NCI-H1417 (cell line): ENCODE data around the gene CD4.
A peak's percentile ranks its signal among the peaks of the same experiment; 100 is the strongest.

Experiments used
- DNase-seq, 3 experiments: peaks; one replicate each; lab custom pipeline; 2025; lab: John Stamatoyannopoulos, UW

Gene CD4

GRCh38 chr12:6828781-6829535 lies 39.6 kb downstream of the CD4 start:
- DNase-seq, result peak; percentile 25 to 77 (median 70)

GRCh38 chr12:6829536-6830220 lies 40.4 kb downstream of the CD4 start:
- DNase-seq, result peak in 1 of 3 experiments; percentile 70

GRCh38 chr12:6830286-6830890 lies 41.1 kb downstream of the CD4 start:
- no peak for DNase-seq

- DNase-seq, result no peak
Measured at GRCh38 chr12:6830999-6831398, 41.7 kb downstream of the CD4 start.

- no peak for DNase-seq
Measured at GRCh38 chr12:6831450-6831995, 42.2 kb downstream of the CD4 start.

- no peak for DNase-seq
Measured at GRCh38 chr12:6832125-6832524, 42.8 kb downstream of the CD4 start.

GRCh38 chr12:6833189-6833890 lies 44.0 kb downstream of the CD4 start:
- no peak for DNase-seq

GRCh38 chr12:6834254-6834653 lies 44.9 kb downstream of the CD4 start:
- no peak for DNase-seq

- no peak for DNase-seq
Measured at GRCh38 chr12:6834873-6835272, 45.5 kb downstream of the CD4 start.

GRCh38 chr12:6836851-6837250 lies 47.5 kb downstream of the CD4 start:
- no peak for DNase-seq

- no peak for DNase-seq
Measured at GRCh38 chr12:6837370-6838060, 48.2 kb downstream of the CD4 start.

GRCh38 chr12:6838854-6839253 lies 49.5 kb downstream of the CD4 start:
- no peak for DNase-seq

- peak; percentile 75 to 88 (median 85) for DNase-seq
Measured at GRCh38 chr12:6839482-6840201, 50.3 kb downstream of the CD4 start.

- DNase-seq, result no peak
Measured at GRCh38 chr12:6840330-6840729, 51.0 kb downstream of the CD4 start.

GRCh38 chr12:6840761-6841515 lies 51.6 kb downstream of the CD4 start, which contains the start of gene GNB3:
Gene GNB3, plus strand, starts transcription at chr12:6840925. Its CDS starts 363 bp downstream, at chr12:6841288.
- DNase-seq, result peak in 1 of 3 experiments; percentile 9

- no peak for DNase-seq
Measured at GRCh38 chr12:6842075-6842474, 52.7 kb downstream of the CD4 start.

GRCh38 chr12:6843118-6843902 lies 54.0 kb downstream of the CD4 start:
- DNase-seq, result no peak

- no peak for DNase-seq
Measured at GRCh38 chr12:6845395-6845794, 56.1 kb downstream of the CD4 start.

- DNase-seq, result no peak
Measured at GRCh38 chr12:6846316-6846869, 57.1 kb downstream of the CD4 start.
